HG03039 (cell line): ENCODE measurements around the gene CLP1.
A peak's percentile ranks its signal among the peaks of the same experiment; 100 is the strongest.

ENCODE experiments used
- ATAC-seq: cut with Tn5 transposase; IDR thresholded peaks from one replicate; pipeline ENCODE4 v1.9.1; 2021; ENCODE audit warnings: mild to moderate bottlenecking, moderate library complexity; ENCODE audit not compliant: unreplicated experiment

Gene CLP1

DNA sequence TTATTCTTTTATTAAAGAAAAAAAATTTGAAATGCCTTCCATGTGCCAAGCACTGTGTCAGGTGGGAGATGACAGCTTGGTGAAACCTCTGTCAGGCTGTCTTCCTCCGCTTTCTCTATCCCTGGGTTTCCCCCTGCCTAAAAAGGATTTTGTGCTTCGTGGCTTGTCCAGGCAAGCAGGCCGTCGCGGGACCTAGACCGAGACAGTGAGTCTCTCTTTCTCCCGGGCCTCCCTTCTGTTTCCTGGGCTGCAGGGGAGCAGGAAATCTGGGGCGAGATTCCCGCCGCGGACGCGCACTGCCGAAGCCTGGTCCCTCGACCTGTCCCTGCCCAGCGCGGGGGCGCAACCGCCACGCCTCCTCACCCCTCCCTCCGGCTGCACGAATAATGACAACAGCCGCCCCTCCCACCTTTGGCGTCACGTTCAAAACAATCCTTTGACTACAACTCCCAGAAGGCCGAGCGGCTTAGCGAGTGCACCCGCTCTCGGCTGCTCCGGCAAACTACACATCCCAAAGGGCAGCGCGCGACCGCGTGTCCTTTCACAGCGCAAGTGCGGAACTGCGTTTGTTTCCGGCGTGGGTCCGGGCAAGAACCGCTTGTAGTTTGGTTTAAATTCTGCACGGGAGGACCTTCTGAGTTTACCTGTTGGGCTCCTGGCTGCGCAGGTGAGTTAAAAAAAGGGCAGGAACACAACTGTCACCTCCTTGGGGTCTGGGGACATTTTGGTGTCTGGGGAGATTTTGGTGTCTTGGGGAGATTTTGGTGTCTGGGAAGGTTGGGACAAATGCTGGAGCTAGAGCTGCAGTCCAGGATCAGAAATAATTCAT, at the start of gene CLP1:
Gene CLP1 (plus strand): TSS at position 569 of the 829 bp plus-strand sequence. CDS start 1,715 bp downstream, outside the sequence.
- peak; percentile 99 for ATAC-seq

- ATAC-seq: no peak
Measured at GRCh38 chr11:57610170-57610569, 47.4 kb upstream of the CLP1 start.

GRCh38 chr11:57614234-57614772, 43.3 kb upstream of the CLP1 start:
- no peak for ATAC-seq

DNA sequence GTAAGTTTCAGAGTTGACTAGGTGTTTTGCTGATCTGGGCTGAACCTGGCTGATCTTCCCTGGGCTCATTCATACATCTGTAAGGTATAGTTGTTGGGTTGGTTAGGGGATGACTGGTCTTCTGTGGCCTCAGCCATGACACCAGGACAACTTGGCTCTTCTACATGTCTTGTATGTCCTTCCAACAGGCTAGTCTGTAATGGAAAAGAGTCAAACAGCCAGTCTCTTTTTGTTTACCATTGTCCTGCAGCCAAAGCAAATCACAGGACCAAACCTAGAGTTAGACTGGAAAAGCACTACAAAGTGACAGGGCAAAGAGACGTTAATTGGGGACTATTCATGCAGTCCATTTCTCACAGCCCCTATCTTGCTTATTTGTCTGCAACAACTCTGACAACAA, 42.3 kb upstream of the CLP1 start:
- no peak for ATAC-seq

DNA sequence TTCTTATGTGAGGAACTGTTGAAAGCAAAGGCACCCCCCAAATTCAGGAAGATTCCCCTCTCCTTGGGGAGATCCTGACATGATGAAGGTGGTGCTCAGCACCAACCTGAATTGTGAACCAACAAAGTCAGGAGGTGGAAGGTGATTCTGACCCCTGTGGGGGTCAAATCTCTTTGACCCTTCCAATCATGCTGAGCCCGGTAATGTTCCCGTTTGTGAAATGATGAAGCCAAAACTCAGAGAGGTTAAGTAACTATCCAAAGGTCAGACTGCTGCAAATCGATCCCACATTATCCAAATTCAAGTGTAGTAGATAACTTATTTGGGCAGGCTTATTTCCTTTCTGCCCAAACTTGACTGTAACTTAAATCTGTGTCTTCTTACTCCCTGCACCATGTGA, 41.0 kb upstream of the CLP1 start:
- ATAC-seq: no peak

DNA sequence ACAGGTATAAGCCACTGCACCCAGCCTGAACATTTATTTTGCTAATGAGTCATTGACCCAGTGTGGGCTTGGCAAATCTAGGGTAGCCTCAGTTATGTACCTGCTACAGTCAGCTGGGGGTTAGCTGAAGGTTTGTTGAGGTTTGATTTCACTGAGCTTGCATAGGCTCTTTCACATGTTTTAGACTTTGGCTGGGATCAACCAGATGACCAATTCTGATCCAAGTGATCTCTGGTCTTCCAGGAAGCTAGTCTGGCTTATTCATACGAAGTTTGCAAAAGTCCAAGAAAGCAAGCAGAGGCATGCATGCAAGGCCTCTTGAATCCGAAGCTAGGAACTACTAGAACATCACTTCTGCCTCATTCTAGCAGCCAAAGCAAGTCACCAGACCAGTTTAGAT, 39.1 kb upstream of the CLP1 start:
- no peak for ATAC-seq

- no peak for ATAC-seq
Measured at GRCh38 chr11:57619331-57619730, 38.2 kb upstream of the CLP1 start.

DNA sequence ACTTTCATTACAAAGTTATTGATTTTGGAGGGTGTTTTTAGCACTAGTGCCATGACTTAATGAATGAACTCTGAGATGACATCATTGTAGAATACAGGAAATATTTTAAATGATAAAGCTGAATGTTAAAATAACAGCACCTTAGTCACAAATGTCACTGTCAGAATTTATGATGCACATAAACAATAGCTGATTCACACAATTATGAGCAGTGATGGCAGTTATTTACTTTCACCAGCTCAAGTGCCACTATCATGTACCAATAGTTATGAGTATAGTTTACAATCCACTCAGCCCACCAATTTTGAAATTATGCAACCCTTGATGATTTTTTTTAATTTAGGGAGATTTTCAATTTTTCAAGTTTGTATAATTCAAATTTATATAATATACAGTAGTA, 37.1 kb upstream of the CLP1 start:
- no peak for ATAC-seq

DNA sequence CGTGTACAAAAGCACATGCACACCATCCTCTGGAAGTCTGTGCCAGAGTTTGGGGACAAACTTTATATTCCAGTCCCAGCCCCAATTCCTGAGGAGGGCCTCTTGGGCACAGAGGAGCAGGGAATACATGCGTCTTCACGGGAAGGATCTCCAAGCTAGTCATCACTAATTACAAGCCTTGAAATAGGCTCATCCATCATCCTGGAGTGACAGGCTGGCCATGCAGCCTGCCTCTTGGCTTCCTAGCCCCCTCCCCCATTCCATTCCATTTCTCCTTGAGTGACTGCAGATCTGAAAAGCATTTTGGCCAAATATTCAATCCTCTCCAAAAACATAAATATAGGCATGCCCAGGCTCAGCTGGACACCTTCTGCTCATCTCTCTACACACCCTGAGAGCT, 35.3 kb upstream of the CLP1 start:
- ATAC-seq: no peak

- no peak for ATAC-seq
Measured at GRCh38 chr11:57624864-57625263, 32.7 kb upstream of the CLP1 start.

DNA sequence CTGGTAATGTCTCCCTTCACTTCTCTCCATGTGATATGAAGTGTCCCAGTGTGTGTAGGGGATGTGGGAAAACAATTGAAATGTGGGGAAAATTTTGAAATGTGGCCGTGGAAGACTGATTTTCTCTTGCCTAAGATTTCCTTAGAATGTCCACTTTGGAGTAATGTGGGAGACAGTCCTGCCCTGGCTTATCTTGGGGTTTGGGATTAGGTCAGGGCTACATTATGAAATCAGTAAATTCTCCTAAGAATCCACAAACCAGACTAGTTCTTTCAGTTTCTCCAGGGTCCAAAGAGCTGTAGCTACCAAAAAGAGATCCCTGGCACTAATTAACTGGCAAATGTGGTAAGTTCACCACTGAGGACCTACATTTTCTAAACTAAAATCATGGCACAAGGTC, 30.7 kb upstream of the CLP1 start:
- ATAC-seq: no peak

DNA sequence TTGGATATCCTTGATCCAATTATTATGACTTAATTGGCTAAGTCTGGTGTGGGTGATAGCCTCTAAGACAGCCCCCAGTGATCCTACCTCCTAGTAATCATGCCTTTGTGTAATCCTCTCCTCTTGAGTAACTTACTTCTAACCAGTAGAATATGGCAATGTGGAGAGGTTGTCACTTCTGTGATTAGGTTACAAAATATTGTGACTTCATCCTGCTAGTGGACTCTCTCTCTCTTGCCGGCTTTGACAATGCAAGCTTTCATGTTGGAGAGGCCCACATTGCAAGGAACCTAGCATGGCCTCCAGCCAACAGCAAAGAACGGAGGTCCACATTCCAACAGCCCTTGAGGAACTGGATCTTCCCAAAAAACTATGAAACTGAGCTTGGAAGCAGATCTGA, 27.4 kb upstream of the CLP1 start:
- no peak for ATAC-seq

GRCh38 chr11:57632116-57632515, 25.4 kb upstream of the CLP1 start:
- ATAC-seq: no peak

DNA sequence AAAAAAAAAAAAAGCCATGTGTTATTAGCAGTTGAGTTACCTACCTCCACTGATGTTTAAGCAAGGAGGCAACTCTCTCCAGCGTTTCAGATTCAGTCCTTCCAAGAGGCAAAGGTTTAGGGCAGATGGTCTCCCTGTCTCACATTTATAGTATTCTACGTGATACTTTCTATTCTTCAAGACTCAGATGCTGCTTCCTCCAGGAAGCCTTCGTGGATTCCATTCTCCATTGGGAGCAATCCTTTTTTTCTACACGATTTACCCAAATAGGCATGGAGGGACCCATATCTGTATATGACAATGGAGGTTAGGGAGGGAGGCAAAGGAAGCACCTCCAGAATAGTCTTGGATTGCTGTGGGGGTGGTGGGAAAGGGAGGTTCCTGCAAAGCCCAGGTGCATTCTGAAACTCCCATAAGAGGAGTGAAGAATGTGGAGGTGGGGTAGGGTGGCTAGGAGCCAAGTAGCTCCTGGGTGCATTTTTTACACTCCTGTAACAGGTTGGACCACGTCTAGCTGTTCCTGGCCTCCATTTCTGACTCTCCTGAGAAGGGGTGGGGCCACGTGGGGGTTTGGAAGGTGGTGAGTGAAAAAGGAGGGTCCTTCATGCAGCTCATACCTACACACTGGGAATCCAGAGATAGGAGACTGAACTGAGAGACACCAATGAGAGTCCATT, 24.0 kb upstream of the CLP1 start:
- no peak for ATAC-seq

- ATAC-seq: no peak
Measured at GRCh38 chr11:57634311-57634710, 23.3 kb upstream of the CLP1 start.

DNA sequence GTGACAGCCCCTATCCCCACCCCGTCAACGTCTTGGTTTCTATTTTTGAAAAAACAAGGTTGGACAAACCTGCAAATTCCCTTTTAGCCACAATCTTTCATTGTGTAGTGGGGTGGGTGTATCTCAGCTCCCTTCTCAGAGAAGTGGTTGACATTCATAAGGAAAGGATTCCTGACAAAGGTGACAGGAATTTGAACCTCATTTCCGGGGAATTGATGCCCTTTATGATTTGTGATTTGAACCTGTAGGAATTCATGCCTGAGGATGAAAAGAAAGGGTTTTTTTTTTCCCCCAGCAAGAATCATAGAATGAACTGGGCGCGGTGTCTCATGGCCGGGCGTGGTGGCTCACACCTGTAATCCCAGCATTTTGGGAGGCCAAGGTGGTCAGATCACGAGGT, 22.3 kb upstream of the CLP1 start:
- no peak for ATAC-seq

DNA sequence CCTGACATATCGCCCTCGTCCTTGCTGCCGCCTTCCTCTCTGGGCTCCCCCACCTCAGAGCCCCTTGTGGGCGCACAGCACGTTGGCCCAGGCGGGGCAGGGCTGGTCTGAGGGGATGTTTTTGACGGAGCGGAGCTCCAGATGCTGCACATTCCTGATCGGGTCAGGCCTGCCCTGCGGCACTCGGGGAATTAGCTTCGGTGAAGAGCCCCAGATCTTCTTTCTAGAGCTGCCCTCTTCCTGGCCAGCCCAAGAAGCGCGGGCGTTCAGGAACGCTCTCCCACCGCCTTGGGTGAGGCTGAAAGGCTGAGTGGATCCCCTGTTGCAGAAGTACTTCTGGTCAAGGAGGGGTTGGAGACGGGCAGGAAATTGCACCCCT, 19.9 kb upstream of the CLP1 start:
- ATAC-seq: no peak

- no peak for ATAC-seq
Measured at GRCh38 chr11:57638005-57638781, 19.4 kb upstream of the CLP1 start.

- no peak for ATAC-seq
Measured at GRCh38 chr11:57638811-57639320, 18.7 kb upstream of the CLP1 start.

DNA sequence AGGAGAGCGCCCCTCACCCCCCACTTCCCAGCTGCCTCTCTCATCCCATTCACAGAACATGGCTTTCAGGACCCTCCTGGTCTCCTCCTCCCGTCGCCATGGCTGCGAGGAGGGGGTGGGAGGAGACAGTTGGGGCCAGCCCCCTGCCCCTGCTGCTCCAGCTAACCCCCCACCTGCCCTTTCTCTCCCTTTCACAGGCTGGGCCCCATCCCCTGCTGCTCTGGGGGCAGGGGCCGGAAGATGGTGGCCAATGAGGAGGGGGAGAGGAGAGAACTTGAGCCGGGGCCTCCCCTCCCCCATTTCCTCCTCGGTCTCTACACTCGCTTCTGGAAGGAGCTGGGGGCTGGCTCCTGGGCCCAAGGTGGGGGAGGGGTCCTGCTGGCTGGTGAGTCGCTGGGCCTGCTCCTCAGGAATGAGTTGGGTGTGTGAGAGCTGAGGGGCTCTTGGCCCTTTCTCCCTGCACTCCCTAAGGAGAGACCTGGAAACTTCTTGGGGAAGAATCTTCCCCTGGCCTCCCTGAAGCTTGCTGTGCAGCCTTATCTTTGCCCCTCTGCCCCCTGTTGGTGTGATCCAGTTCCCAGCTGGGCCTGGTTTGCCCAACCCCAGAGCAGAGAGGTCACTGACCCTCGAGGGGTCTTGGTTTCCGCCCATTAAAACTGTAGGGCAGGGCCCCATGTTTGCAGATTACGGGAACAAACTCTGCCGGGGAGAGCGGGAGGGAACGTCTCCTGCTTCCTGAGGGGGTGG, 18.1 kb upstream of the CLP1 start:
- no peak for ATAC-seq
